Measurements from ENCODE around the gene KLHL35.

The KLHL35 gene

GRCh38 chr11:75473684-75474083 lies 40.7 kb upstream of the KLHL35 start:
- no peak for DNase-seq
- no peak for ATAC-seq
- Mint-ChIP-seq H3K4me3 (no peak overlapping the region), H3K36me3 (ENCODE audit: low read depth) (no peaks in the 10 kb centered on the region), H3K27ac (no peak overlapping the region), H3K27me3 (no peaks in the 10 kb centered on the region), H3K4me1 (peaks cover 14% of the 10 kb centered on the region), H3K9me3 (no peaks in the 10 kb centered on the region)

- Mint-ChIP-seq H3K4me3 (no peak overlapping the region), H3K27me3 (no peaks in the 10 kb centered on the region), H3K9me3 (no peaks in the 10 kb centered on the region), H3K4me1 (peaks cover 14% of the 10 kb centered on the region), H3K27ac (no peak overlapping the region), H3K36me3 (ENCODE audit: low read depth) (no peaks in the 10 kb centered on the region)
- no peak for DNase-seq
- ATAC-seq, result no peak
Observed at GRCh38 chr11:75472081-75472732, 39.2 kb upstream of the KLHL35 start.

GRCh38 chr11:75471176-75471973 lies 38.4 kb upstream of the KLHL35 start:
- H3K9me3 Mint-ChIP-seq, result no peaks in the 10 kb centered on the region
- H3K4me1 Mint-ChIP-seq, result peaks cover 14% of the 10 kb centered on the region
- no peak for DNase-seq
- ATAC-seq, result no peak
- no peak overlapping the region for H3K4me3 Mint-ChIP-seq
- no peaks in the 10 kb centered on the region for H3K36me3 Mint-ChIP-seq (ENCODE audit: low read depth)
- no peaks in the 10 kb centered on the region for H3K27me3 Mint-ChIP-seq
- no peak overlapping the region for H3K27ac Mint-ChIP-seq

DNA sequence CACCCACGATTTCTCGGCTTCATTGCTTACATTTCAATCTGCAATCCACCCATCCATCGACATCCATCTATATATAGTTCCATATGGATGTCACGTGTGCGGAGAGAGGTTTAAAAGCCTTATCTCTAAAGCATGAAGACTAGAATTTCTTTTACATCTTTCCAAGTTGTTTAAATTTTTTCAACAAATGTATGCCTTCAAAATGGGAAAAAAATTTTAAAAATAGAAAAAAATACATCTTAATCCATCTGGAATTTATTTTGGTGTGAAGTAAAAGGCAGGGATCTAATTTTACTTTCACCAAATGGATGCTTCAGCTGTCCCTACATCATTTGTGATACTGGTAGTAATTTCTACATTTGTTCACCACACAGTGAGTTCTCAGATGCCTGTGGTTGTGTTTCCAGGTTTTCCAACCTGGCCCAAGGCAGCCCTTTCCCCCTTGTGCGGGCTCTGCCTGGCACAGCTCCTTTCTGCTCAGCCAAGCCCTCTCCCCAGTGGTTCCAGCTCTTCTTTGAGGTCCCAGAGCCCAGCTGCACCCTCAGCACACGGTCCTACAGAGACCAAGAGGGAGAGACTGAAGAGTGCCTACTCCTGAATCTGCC lies 37.6 kb upstream of the KLHL35 start:
- H3K27me3 Mint-ChIP-seq, result no peaks in the 10 kb centered on the region
- peaks cover 7% of the 10 kb centered on the region for H3K4me1 Mint-ChIP-seq
- H3K9me3 Mint-ChIP-seq, result no peaks in the 10 kb centered on the region
- H3K4me3 Mint-ChIP-seq, result no peak overlapping the region
- ATAC-seq (no peak), DNase-seq (no peak)
- H3K27ac Mint-ChIP-seq, result no peak overlapping the region
- no peaks in the 10 kb centered on the region for H3K36me3 Mint-ChIP-seq (ENCODE audit: low read depth)

DNA sequence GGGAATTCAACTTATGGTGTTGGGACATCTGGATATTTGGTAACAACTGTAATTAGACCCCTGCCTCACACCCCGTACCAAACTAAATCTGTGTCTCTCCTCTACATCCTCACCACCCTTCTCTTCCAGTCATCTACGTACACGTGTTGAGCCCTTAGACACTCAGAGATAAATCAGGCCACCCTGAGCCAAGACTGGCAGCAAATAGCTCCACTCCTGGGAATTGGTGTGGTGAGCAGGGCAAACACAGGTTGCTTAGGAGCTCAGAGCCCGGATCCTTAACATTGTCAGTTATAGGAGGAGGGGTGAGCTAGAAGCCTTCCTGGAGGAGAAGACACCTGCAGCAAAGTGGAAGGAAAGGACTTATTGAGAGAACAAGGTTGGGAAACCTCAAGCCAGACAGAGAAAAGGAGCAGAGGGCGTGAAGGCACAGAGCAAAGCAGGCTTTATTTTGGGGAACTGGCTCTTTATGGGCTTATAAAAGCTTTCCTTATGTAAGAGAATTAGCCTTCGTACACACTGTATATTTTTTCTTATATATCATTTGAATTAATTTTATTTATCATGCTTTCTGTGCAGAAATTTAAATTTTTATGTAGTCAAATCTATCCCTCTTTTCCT lies 36.9 kb upstream of the KLHL35 start:
- H3K4me3 Mint-ChIP-seq, result no peak overlapping the region
- ATAC-seq (no peak), DNase-seq (no peak)
- H3K4me1 Mint-ChIP-seq, result peaks cover under 1% of the 10 kb centered on the region
- H3K27me3 Mint-ChIP-seq, result no peaks in the 10 kb centered on the region
- no peak overlapping the region for H3K27ac Mint-ChIP-seq
- H3K36me3 Mint-ChIP-seq (ENCODE audit: low read depth), result no peaks in the 10 kb centered on the region
- H3K9me3 Mint-ChIP-seq, result no peaks in the 10 kb centered on the region

DNA sequence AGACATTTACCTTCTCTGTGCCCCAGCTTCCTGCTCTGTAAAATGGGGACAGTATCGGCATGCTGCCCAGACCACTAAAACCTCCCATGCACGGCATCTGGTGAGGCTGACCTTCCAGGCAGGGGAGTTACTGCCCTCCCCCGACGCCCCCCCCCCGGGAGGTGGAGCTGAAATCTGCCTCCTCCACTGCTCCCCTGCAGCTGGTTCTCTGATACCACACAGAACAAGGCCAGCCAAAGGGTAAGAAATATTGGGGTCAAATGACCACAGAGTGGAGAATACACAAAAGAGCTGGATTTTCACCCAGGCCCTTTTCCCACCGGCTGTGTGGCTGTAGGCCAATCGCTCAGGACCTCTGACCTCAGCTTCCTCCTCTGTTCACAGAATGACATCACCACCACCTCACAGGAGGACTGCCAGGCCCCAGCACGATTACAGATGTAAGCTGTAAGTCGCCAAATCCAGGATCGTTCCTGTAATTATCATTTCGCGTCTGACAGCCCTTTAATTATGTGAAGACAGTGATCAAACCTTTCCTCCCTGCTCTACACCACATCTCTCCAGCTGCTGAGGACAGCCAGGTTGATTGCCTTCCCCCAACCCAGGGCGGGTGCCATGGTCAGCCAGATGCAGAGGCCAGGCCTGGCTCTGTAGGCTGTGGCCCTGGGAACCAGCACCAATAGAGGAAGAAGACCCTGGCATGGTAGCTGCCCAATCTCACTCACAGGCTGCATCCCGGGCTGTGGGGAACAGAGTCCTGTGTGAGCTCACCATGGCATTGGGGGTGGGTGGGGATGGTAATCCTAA lies 35.7 kb upstream of the KLHL35 start:
- no peaks in the 10 kb centered on the region for H3K4me1 Mint-ChIP-seq
- no peak overlapping the region for H3K27ac Mint-ChIP-seq
- no peaks in the 10 kb centered on the region for H3K27me3 Mint-ChIP-seq
- no peaks in the 10 kb centered on the region for H3K36me3 Mint-ChIP-seq (ENCODE audit: low read depth)
- H3K9me3 Mint-ChIP-seq, result no peaks in the 10 kb centered on the region
- ATAC-seq (no peak), DNase-seq (no peak)
- no peak overlapping the region for H3K4me3 Mint-ChIP-seq

GRCh38 chr11:75467881-75468280 lies 34.9 kb upstream of the KLHL35 start:
- H3K4me1 Mint-ChIP-seq, result no peaks in the 10 kb centered on the region
- no peak overlapping the region for H3K27ac Mint-ChIP-seq
- no peaks in the 10 kb centered on the region for H3K27me3 Mint-ChIP-seq
- DNase-seq (no peak), ATAC-seq (no peak)
- no peaks in the 10 kb centered on the region for H3K9me3 Mint-ChIP-seq
- no peak overlapping the region for H3K4me3 Mint-ChIP-seq
- H3K36me3 Mint-ChIP-seq (ENCODE audit: low read depth), result no peaks in the 10 kb centered on the region

GRCh38 chr11:75467311-75467710 lies 34.3 kb upstream of the KLHL35 start:
- Mint-ChIP-seq H3K4me1 (no peaks in the 10 kb centered on the region), H3K36me3 (ENCODE audit: low read depth) (no peaks in the 10 kb centered on the region), H3K9me3 (no peaks in the 10 kb centered on the region), H3K27ac (no peak overlapping the region), H3K4me3 (no peak overlapping the region), H3K27me3 (no peaks in the 10 kb centered on the region)
- ATAC-seq (no peak), DNase-seq (no peak)

DNA sequence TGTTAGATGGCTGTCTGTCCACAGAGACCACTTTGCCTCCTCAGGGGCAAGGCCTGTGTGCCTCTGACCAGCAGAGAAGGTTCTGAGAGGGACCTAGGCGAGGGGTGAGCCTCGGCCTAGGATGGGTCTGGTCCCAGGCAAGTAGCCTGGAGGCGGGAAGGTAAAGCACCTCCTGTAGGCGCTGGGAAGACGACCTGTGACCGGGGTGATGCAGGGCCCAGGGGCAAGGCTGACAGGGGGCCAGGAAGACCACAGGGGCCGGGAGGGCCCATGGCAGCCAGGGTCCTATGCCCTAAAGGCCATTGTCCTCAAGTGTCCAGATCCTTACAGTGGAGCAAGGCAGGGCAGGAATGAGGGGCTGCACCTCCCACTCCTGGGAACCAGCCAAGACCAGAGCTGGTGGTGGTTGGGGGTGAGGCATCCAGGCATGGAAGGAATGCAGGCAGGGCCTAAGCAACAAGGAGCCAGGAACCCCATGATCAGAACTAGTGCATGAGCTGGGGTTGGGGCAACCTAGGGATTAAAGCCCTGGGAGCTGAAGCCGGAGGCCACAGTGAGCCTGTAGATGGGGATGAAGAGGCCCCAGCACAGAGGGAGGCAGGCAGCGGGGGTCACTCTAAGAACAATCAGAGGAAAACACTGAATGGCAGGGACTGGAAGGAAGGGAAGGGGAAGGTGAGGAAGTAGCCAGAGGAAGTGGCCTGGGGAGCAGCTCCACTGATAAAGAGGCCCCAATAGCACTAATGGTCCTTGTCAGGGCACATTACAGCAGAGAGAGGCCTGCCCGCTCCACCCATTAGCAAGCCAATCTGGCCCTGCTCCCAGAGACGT lies 32.9 kb upstream of the KLHL35 start:
- no peak overlapping the region for H3K4me3 Mint-ChIP-seq
- DNase-seq, result no peak
- H3K36me3 Mint-ChIP-seq (ENCODE audit: low read depth), result no peaks in the 10 kb centered on the region

DNA sequence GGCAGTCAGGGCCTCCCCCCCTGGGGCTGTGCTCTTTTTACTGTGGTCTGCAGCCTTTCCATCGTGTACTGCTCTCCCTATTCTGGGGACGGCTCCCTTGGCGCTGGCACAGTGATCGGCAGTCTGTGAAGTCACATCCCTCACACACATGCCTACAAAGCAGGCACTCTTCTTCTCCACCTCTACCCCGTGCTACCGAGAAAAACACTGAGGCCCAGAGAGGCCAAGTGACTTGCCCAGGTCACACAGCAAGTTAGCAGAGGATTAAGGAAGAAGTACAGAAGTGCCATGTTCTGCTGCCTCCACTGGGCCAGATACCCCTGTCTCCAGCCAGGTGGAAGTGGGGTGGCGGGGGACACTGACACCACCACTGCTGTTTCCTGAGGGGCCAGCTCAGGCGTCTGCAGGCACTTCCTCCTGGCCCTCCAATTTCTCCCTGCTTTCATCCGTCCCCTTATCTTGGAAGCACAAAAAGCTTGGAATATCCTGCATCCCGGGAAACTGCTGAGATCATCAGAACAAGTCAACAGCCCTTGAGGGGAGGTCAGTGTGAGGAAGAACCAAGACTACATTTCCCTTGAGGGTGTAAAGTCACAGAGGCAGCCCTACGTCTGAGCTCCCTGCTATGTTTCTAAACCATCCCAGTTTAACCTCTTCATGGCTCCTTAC lies 30.2 kb upstream of the KLHL35 start:
- ATAC-seq (no peak), DNase-seq (no peak)
- Mint-ChIP-seq H3K27me3 (no peaks in the 10 kb centered on the region), H3K36me3 (ENCODE audit: low read depth) (no peaks in the 10 kb centered on the region), H3K4me1 (no peaks in the 10 kb centered on the region), H3K27ac (no peak overlapping the region), H3K4me3 (no peak overlapping the region), H3K9me3 (no peaks in the 10 kb centered on the region)

More for the DNA sequence above, 32.9 kb upstream of the KLHL35 start:
- Mint-ChIP-seq H3K27ac (no peak overlapping the region), H3K4me1 (no peaks in the 10 kb centered on the region), H3K27me3 (no peaks in the 10 kb centered on the region), H3K9me3 (no peaks in the 10 kb centered on the region)
- no peak for ATAC-seq

DNA sequence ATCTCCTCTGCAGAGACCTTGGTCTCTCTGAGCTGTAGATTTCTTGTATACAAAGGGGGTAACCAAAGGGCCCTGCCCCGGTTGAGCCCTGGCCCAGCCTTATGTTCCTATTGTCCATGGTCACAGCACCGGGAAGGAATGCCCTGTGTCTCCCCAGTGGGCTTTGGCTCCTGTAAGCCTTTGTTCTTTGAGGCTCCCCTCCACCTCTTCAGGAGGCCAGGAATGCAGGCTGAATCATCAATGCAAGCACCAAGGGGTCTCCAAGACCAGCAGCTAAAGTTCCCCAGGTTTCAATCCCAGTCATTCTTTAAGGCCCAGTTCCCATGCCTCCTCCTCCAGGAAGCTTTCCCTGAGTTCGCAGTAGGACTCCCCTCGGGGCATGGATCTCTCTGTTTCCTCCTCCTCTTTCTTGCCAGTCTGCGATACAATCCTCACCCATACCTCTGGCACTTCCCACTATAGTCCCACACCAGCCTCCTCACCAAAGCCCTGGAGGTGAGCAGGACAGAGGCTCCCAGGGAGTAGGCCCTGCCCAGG lies 29.2 kb upstream of the KLHL35 start:
- no peaks in the 10 kb centered on the region for H3K27me3 Mint-ChIP-seq
- H3K4me1 Mint-ChIP-seq, result no peaks in the 10 kb centered on the region
- DNase-seq, result no peak
- no peak overlapping the region for H3K4me3 Mint-ChIP-seq
- no peaks in the 10 kb centered on the region for H3K36me3 Mint-ChIP-seq (ENCODE audit: low read depth)
- ATAC-seq, result no peak
- H3K9me3 Mint-ChIP-seq, result no peaks in the 10 kb centered on the region
- H3K27ac Mint-ChIP-seq, result no peak overlapping the region

- Mint-ChIP-seq H3K4me1 (no peaks in the 10 kb centered on the region), H3K9me3 (no peaks in the 10 kb centered on the region), H3K27me3 (no peaks in the 10 kb centered on the region), H3K4me3 (no peak overlapping the region), H3K36me3 (ENCODE audit: low read depth) (no peaks in the 10 kb centered on the region), H3K27ac (no peak overlapping the region)
- DNase-seq, result no peak
- ATAC-seq, result no peak
Observed at GRCh38 chr11:75461151-75461550, 28.1 kb upstream of the KLHL35 start.

DNA sequence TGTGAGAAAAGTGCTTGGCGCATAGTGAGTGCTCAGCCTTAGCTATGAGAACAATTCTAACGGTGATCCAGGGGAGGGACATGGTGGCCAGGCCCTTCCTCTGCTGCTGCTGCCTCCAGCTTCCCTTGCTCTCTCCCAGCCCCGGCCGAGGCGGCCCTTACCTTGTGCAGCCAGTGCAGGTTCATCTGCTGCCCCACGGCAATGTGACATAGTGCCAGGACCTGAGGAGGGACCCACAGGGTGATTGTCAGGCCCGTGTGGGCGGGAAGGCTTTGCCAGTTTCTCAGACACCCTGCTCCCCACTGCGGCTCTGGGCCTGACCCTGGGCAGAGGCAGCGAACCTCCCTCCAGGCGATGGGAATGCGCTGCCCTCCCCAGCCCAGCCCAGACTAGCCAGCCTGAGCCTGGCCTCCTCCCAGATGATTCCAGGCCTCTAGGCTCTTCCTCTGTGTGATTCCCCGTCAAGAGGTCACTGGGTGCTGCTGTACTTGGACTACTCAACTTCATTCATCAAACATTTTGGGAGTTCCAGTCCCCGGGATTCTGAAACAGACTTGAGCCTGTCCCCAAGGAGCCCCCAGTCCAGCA lies 23.7 kb upstream of the KLHL35 start:
- no peak overlapping the region for H3K4me3 Mint-ChIP-seq
- ATAC-seq, result no peak

More for the DNA sequence above, 23.7 kb upstream of the KLHL35 start:
- H3K4me1 Mint-ChIP-seq, result no peaks in the 10 kb centered on the region
- H3K36me3 Mint-ChIP-seq (ENCODE audit: low read depth), result no peaks in the 10 kb centered on the region
- no peak overlapping the region for H3K27ac Mint-ChIP-seq
- no peak for DNase-seq
- no peaks in the 10 kb centered on the region for H3K27me3 Mint-ChIP-seq
- H3K9me3 Mint-ChIP-seq, result no peaks in the 10 kb centered on the region

Measured in activated naive CD8-positive, alpha-beta T cell treated with anti-CD3 and anti-CD28 coated beads, Interleukin-2, amount 50 U/mL, for 24 hours (primary cell).